ENCODE results near the gene PCDHB4.
"Not testable (repeated sequence)": the region's sequence is repeated elsewhere in the genome, so short reads cannot be mapped to it uniquely, and the experiment has no call there.

PCDHB4 gene

GRCh38 chr5:141121563-141121962 is at the start of gene PCDHB4:
PCDHB4 (plus strand) TSS chr5:141121818; CDS start chr5:141121999, 181 bp downstream.
- DNase-seq: no peak

- no peak for DNase-seq
Measured at GRCh38 chr5:141077826-141078225, 43.8 kb upstream of the PCDHB4 start.

- no peak for DNase-seq
Measured at GRCh38 chr5:141082228-141082627, 39.4 kb upstream of the PCDHB4 start.

GRCh38 chr5:141084487-141084989 is 37.1 kb upstream of the PCDHB4 start:
- DNase-seq: no peak

- peak; percentile 35 for DNase-seq
Measured at GRCh38 chr5:141094481-141095262, 26.9 kb upstream of the PCDHB4 start, which contains the start of gene PCDHB2. PCDHB2 (plus strand) TSS chr5:141094615; CDS start chr5:141094791, 176 bp downstream.

- no peak for DNase-seq
Measured at GRCh38 chr5:141095263-141095641, 26.4 kb upstream of the PCDHB4 start.

GRCh38 chr5:141096181-141096580 is 25.4 kb upstream of the PCDHB4 start:
- not testable (repeated sequence) for DNase-seq

GRCh38 chr5:141096586-141096985 is 25.0 kb upstream of the PCDHB4 start:
- DNase-seq: not testable (repeated sequence)

GRCh38 chr5:141100243-141100805 is 21.3 kb upstream of the PCDHB4 start, which contains the start of gene PCDHB3:
PCDHB3 (plus strand) TSS chr5:141100473; CDS start chr5:141100650, 177 bp downstream.
- DNase-seq: no peak

GRCh38 chr5:141101059-141101458 is 20.6 kb upstream of the PCDHB4 start:
- no peak for DNase-seq

- DNase-seq: not testable (repeated sequence)
Measured at GRCh38 chr5:141102070-141102469, 19.5 kb upstream of the PCDHB4 start.

- DNase-seq: not testable (repeated sequence)
Measured at GRCh38 chr5:141102471-141102870, 19.1 kb upstream of the PCDHB4 start.

- no peak for DNase-seq
Measured at GRCh38 chr5:141105350-141105749, 16.3 kb upstream of the PCDHB4 start.

- DNase-seq: no peak
Measured at GRCh38 chr5:141119250-141119649, 2.4 kb upstream of the PCDHB4 start.

- no peak for DNase-seq
Measured at GRCh38 chr5:141121985-141122384, 367 bp downstream of the PCDHB4 start.

- DNase-seq: not testable (repeated sequence)
Measured at GRCh38 chr5:141123396-141124135, 1.9 kb downstream of the PCDHB4 start.

GRCh38 chr5:141127305-141127704 is 5.7 kb downstream of the PCDHB4 start:
- no peak for DNase-seq

GRCh38 chr5:141135030-141135717 is 13.6 kb downstream of the PCDHB4 start, which contains the start of gene PCDHB5:
PCDHB5 (plus strand) TSS chr5:141135206; CDS start chr5:141135435, 229 bp downstream.
- DNase-seq: no peak

GRCh38 chr5:141135718-141136266 is 14.2 kb downstream of the PCDHB4 start:
- DNase-seq: no peak

GRCh38 chr5:141137346-141137745 is 15.7 kb downstream of the PCDHB4 start:
- not testable (repeated sequence) for DNase-seq

GRCh38 chr5:141149812-141150211 is 28.2 kb downstream of the PCDHB4 start, which contains the start of gene PCDHB6:
PCDHB6 (plus strand) TSS chr5:141150057; CDS start chr5:141150258, 201 bp downstream.
- peak; percentile 4 for DNase-seq
